GM18909 (cell line): ENCODE data around the gene KANSL1L.

Experiments used
- ATAC-seq: cut with Tn5 transposase; IDR thresholded peaks from one replicate; pipeline ENCODE4 v1.9.1; 2021; ENCODE audit warnings: mild to moderate bottlenecking; ENCODE audit not compliant: unreplicated experiment, poor library complexity

The KANSL1L gene

GRCh38 chr2:210086930-210087329 is 84.3 kb downstream of the KANSL1L start:
- ATAC-seq, result no peak

- no peak for ATAC-seq
These were observed 84.9 kb downstream of the KANSL1L start for GRCh38 chr2:210086292-210086691.

GRCh38 chr2:210072922-210073509 is 98.2 kb downstream of the KANSL1L start:
- peak; percentile 82 for ATAC-seq

GRCh38 chr2:210072493-210072892 is 98.7 kb downstream of the KANSL1L start:
- ATAC-seq, result peak; percentile 9

GRCh38 chr2:210063306-210063705 is 107.9 kb downstream of the KANSL1L start:
- ATAC-seq, result no peak

GRCh38 chr2:210055825-210056224 is 115.4 kb downstream of the KANSL1L start:
- no peak for ATAC-seq

- no peak for ATAC-seq
These were observed 116.5 kb downstream of the KANSL1L start for GRCh38 chr2:210054696-210055095.

GRCh38 chr2:210050885-210051284 is 120.3 kb downstream of the KANSL1L start:
- no peak for ATAC-seq

- ATAC-seq, result no peak
These were observed 121.4 kb downstream of the KANSL1L start for GRCh38 chr2:210049831-210050230.

- ATAC-seq, result no peak
These were observed 124.2 kb downstream of the KANSL1L start for GRCh38 chr2:210046851-210047500.

GRCh38 chr2:210038078-210038477 is 133.1 kb downstream of the KANSL1L start:
- no peak for ATAC-seq

- ATAC-seq, result no peak
These were observed 135.5 kb downstream of the KANSL1L start for GRCh38 chr2:210035679-210036078.

GRCh38 chr2:210034087-210034683 is 137.0 kb downstream of the KANSL1L start:
- ATAC-seq, result no peak

- ATAC-seq, result no peak
These were observed 143.0 kb downstream of the KANSL1L start for GRCh38 chr2:210028178-210028577.

GRCh38 chr2:210027608-210028007 is 143.6 kb downstream of the KANSL1L start:
- no peak for ATAC-seq

GRCh38 chr2:210022824-210023223 is 148.4 kb downstream of the KANSL1L start:
- ATAC-seq, result no peak

- ATAC-seq, result no peak
These were observed 151.1 kb downstream of the KANSL1L start for GRCh38 chr2:210020138-210020537.

- ATAC-seq, result no peak
These were observed 161.3 kb downstream of the KANSL1L start for GRCh38 chr2:210009896-210010295.

GRCh38 chr2:210009126-210009525 is 162.1 kb downstream of the KANSL1L start:
- ATAC-seq, result no peak

GRCh38 chr2:210007895-210008294 is 163.3 kb downstream of the KANSL1L start:
- ATAC-seq, result no peak

- no peak for ATAC-seq
These were observed 166.3 kb downstream of the KANSL1L start for GRCh38 chr2:210004881-210005280.

- no peak for ATAC-seq
These were observed 167.8 kb downstream of the KANSL1L start for GRCh38 chr2:210003359-210003758.
